Effector CD4-positive, alpha-beta T cell (primary cell): Measurements from ENCODE around the gene DPM3.
"Not testable (repeated sequence)": the region's sequence is repeated elsewhere in the genome, so short reads cannot be mapped to it uniquely, and the experiment has no call there.

Experiments
- DNase-seq: peaks from one replicate; pipeline ENCODE4 v3.0.0-alpha.2; 2020

DPM3 gene

DNA sequence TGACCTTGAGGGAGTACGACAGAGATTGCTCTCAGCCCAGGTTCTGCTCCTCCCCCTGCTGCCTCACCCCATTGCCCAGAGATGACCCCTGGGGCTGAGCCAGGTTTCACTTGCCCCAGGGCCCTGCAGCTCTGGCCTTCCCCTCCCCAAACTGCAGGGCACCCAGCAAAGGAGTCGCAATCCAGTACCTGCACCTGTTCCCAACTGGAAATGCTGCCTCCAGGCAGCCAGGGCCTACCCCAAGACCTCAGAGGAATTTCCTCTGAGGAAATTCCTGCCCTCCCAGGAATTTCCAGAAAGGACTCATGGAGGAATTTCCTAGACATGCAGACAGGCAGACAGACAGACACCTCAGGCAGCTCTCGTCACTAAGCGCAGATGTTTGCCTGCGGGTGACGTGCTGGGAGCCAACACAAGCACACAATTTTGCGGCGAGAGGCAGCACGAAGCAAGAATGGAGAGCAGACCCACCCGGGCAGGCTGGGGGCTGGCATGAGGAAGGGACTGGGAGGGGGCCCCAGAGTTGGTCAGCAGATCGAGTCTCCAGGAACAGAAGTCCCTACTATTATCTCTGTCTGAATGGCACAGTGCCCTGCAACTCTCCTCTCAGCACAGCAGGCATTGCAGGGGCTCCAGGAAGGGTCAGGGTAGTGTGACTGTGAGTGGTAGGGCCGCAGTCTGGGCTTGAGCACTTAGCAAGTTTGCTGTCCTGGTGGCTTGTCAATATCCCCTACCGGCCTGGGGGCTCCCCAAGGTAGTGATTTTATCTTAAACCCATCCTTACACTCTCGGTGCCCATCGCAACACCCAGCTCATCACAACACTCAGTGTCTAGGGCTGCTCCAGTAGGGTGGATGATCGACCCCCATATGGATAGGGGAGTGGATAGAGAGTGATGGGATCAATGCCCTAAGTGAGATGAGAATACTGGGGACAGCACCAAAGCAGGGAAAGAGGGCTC, 15.5 kb downstream of the DPM3 start:
- no peak for DNase-seq

DNA sequence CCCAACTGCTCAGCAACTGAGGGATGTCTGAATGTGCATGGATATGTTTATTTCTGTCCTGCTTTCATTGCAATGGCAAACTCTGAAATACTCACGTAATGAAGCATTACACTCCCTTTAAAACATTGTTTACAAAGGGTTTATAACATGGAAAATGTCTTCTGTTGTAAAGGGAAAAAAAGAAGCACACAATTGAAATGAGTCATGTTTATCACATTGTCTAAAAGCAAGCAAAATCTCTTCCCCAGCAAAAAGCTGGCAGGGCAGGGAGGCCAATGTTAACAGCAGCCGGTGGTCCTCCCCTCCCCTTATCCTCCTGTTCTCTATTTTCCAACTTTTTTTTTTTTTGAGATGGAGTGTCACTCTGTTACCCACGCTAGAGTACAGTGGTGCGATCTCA, 16.5 kb downstream of the DPM3 start:
- DNase-seq: no peak

DNA sequence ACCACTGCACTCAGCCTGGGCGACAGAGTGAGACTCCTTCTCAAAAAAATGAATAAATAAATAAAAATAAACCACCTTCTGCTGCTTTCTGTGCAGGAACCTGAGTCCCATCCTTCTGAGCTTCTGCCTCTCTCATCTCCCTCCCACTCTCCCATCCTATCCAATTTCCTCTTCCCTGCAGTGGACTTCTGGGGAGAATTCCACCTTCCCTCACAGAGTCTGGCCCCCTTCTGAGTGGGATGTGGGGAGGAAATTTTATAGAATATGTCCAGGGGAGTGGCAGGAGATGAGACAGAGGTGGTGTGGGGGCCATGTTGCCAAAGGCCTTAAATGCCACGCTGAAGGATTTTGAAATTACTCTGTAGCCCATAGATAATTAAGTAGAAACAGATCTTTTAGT, 18.0 kb downstream of the DPM3 start:
- no peak for DNase-seq

DNA sequence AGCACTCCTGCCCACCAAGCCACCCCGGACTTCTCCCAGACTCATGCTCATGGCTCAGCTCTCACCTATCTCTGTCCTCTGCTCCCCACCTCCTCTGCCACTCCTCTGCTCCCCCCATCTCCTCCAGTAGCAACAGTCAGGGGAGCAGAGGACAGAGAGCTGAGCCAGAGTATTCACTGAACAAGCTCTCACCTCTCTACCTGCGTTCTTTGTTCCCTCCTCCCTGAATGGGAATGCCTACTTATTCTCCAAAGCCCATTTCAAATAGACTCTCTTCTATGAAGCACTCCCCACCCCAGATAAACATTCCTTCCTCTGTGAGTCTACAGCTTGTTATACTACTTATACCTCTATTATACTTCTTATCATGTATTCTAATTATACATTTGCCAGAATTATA, 19.1 kb downstream of the DPM3 start:
- DNase-seq: no peak

DNA sequence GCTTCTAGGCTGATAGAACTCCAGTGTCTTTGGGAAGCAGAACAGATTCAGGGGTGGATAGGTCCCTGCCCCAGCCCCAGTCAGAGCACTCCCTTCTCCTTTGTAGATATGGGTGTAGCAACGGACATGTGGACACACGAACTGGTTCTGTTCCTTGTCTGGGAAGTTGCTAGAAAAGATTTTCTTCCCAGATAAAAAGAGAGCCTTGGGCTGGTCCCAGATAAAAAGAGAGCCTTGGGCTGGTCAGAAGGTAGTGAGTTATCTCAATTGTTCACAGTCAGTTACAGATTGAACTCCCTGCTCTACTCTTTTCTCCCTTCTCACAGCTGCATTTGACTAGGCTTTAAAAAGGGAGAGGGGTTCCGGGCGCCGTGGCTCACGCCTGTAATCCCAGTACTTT, 20.1 kb downstream of the DPM3 start:
- DNase-seq: no peak

DNA sequence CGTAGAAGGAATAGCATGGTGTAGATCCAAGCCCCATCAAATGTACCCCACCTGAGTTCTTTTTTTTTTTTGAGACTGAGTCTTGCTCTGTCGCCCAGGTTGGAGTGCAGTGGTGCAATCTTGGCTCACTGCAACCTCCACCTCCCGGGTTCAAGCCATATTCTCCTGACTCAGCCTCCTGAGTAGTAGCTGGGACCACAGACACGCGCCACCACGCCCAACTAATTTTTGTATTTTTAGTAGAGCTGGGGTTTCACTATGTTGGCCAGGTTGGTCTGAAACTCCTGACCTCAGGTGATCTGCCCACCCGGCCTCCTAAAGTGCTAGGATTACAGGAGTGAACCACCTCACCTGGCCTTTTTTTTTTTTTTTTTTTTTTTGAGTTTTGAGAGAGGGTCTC, 22.2 kb downstream of the DPM3 start:
- DNase-seq: not testable (repeated sequence)

DNA sequence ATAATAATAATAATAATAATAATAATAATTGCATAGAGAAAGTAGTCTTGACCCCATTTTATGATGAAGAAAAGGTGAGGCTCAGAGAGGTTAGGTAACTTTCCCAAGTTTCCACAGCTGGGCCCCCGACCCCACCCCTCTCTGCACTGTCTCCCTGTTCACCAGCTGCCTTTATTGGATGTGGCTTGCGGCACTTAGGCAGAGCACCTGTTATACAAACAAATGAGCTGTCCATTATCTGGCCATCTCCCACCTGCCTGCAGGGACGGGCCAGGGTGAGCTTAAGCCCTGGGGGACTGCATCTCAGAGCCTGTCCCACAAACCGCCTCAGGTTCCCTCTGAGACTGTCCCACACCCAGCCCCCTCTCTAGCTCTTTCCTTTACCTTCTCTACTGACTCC, 22.7 kb downstream of the DPM3 start:
- no peak for DNase-seq

DNA sequence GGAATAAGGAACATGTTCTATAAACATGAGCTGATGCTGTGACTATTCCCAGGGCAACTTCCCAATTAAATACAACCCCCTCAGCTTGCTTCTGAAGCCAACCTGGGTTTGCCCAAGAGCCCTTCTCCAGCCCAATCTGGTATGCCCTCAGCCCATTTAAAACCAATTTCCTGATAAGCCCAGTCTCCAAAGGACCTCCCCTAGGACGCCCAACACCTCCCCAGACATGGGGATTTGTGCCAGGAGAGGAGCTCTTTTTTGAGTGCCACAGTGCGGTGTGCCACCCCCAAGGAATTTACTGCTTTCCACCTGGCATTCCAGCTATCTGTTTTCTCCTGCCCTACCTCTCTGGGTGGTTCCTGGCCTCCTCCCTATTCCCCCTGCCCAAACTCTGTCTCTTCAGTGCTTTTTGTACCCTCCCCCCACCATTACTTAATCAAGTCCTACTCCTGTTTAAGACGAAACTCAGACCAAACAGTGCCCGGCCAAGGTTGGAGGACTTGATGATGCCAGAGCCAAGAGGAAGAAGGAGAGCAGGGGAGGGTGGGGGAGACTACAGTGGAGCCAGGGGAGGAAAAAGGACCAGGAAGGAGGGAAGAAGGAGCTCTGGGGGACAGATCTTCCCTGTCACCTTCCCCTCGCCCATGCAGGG, 24.1 kb downstream of the DPM3 start:
- DNase-seq: no peak

DNA sequence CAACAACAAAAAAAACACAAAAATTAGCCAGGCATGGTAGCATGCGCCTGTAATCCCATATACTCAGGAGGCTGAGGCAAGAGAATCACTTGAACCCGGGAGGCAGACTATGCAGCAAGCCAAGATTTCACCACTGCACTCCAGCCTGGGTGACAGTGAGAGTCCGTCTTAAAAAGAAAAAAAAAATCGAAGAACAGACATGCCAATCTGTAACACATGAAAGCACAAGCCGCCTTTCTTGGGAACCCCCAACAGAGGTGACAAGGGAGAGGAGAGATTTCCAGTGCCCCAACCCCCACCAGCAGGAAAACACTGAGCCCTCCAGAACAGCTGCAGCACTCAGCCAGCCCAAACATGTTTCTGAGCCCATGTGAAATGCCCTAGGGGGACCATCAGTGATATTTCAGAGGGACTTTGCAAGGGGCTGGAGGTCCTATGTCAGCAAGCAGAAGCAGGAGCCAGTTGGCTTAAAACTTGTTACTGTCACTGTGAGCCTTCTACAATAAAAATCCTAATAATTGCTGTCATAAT, 26.8 kb downstream of the DPM3 start:
- DNase-seq: no peak

DNA sequence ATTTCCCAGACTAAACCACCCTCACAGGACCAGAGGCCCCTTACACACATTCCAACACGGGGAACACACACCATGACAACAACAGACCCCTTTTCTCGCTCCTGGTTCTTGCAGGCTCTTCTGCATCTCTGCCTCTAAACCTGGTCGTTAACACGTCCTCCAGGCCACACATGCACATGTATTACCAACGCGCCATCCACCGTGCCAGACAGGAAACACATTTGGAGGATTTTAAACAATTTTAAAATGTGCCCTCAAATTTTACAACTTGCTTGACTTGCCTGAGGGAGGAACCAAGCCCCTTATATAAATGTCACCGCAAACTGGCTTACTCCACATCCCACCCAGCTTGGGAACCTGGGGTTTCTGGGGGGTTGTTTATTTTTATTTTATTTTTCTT, 29.5 kb downstream of the DPM3 start:
- DNase-seq: no peak

DNA sequence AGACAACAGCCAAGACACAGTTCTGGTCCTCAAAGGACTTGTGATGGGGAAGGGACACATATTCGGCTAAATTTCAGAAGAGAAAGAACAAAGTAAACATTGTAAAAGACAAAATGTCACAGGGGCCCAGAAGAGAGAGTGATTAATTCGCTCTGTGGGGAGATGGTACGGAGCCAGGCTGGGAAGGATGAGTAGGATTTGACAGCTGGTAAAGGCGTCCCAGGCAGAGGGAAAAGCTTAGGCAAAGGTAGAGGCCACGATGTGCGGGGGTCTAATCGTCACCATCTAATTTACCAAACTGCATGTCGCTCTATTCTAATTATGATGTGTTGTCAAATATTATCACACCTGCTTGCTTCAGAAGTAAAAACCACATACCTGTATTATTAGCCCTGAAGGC, 29.9 kb downstream of the DPM3 start:
- no peak for DNase-seq

DNA sequence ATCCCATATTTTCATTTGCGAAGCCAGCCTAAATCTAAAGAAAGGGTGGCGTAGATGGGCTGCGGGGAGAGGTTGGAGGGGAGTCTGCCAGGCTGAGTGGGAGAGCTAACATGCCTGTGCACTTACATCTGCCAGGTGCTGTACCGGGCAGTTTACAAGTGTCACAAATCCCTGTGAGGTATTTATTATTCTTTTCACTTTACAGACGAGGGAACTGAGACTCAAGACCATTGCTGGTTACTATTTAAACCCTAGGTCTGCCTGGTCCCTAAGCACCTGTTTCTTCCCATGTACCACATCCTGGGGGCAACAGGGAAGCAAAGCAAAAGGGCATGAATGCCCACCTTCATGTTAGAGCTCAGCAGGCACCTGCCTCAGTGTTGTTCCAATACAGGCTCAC, 32.0 kb downstream of the DPM3 start:
- DNase-seq: no peak

DNA sequence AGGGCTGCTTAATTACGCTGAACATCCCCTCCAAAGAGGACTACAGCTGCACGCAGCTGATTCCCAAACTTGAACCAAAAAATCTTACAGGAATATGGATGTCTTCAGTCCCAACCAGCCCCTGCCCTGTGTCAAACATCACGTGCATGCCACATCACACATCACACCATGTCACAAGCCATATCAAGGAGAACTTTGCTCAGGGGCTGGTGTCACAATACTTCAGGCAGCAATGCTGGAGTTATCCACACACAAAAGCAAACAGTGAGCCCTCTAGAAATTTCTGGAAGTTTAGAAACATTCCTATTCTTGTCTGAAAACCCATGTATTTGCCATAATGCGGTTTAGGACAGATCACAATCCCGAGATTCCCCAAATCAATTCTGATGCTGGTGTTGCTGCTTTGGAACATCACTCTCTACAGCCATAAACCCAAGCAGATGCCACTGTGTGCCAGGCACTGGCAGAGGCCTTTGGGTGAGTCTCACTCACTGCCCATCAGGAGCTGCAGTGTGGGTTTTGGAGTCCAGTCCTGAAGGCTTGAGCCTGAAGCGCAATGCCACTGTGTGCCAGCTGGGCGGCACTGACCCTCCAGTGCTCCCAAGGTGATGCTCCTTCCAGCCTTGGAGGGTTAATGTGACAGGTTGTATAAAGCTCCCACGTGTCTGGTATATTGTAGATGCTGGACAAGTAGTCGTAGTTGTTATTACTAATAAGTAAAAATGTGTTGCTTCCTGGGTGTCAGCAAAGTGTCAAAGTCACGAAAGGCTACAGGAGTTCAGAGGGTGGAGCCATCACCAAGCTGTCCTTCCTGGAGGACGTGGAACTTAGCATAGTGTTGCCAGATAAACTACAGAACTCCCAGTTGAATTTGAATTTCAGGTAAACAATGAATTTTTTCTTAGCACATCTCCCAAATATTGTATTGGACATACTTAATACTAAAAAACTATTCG, 32.7 kb downstream of the DPM3 start:
- no peak for DNase-seq

DNA sequence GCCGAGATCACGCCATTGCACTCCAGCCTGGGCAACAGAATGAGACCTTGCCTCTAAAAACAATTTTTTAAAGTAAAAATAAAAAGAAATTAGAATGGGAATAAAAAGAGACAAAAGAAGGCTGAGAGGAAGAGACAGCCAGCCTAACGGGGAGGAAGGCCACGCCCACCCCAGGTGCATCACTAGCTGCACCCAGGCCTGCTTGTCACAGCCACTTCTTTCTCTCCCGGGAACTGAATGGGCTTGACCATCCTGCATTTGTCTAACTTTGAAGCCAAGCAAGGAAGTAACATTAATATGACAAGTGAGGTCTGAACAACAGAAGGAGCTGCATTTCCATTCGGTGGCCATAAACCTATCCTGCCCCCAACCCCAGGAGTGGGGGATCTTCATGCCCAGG, 33.5 kb downstream of the DPM3 start:
- DNase-seq: no peak

DNA sequence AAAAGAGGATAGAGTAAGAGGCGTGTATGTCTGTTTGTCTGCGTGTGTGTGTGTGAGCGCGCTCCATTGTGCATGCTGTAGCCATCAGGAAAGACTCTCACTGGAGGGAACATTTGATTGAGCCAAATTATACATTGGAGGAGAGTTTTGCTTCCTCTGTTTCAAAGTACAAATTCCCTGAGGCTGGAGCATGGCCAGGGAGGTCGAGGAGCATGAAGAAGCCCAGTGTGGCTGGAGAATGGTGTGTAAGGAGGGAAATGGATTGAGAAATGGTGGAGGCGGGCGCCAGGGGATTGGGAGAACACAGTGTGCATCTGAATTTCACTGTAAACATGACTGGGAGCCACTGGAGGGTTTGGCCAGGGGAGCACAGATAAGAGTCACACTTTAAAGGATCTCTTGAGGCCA, 34.7 kb downstream of the DPM3 start:
- DNase-seq: no peak

DNA sequence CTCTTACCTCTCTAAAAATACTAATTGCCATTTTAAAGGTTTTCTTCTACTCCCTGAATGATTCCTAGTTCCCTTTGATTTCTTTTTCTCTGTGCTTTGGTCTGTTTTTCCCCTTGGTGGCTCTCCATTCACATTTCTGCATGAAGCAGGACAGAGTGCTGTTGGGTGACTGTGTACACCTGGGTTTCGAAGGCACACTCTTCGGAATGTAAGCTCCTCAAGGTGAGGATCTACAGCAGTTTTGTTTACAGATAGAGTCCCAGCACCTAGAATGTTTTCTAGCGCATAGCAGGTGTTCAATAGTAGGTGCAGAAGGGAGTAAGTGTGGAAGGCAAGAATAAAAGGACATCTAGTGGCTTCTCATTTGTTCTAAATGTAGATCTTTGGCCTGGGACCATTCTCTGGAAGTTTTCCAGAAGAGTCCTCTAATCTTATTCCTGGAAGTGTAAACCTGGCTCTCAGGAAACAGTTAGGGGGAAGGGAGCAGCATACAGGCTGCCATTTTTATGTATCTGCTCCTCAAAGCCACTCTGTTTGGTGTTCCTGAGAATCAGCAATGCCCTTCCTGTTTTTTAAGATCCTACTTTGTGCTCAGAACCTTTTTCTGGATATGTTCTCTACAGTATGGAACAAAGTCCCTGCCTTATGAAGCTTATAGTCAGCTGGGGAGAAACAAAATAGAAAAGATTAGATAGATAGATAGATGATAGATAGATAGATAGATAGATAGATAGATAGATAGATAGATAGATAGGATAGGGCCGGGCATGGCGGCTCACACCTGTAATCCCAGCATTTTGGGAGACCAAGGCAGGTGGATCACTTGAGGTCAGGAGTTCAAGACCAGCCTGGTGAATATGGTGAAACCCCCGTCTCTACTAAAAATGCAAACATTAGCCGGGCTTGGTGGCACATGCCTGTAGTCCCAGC, 35.5 kb downstream of the DPM3 start:
- DNase-seq: no peak

DNA sequence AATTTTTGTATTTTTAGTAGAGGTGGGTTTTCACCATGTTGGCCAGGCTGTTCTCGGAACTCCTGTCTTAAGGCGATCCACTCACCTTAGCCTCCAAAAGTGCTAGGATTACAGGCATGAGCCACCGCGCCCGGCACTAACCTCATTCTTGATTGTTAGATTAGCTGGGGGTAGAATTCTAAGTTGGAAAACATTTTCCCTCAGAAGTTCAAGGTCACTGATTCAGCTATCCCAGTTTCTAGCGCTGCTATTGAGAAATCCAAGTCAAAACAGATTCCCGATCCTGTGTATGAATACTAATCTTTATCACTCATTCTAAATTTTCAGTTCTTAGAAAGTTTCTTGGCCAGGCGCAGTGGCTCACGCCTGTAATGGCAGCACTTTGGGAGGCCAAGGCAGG, 37.0 kb downstream of the DPM3 start:
- no peak for DNase-seq

DNA sequence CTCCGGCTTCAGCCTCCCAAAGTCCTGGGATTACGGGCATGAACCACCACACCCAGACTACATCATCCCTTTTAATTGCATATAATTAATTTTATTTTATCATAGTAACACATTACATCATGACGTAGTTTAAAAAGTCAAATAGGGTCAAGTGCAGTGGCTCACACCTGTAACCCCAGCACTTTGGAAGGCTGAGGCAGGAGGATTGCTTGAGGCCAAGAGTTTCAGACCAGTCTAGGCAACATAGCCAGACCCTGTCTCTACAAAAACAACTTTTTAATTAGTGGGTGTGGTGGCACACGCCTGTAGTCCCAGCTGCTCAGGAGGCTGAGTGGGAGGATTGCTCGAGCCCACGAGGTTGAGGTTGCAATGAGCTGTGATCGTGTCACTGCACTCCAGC, 41.0 kb downstream of the DPM3 start:
- DNase-seq: no peak

DNA sequence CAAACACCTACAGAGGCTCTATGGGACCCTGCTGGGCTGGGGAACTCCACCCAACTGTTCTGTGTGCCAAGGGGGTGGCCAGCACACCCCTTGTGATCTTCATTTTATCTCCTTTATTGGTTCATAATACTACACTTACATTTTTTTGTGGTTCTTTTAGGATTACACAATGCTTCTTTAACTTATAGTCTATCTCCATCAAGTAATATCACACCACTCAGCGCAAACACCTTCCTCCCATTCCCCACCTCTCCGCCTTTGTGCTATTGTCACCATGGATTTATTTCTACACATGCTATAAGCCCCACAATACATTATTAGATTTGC, 45.7 kb downstream of the DPM3 start:
- no peak for DNase-seq

DNA sequence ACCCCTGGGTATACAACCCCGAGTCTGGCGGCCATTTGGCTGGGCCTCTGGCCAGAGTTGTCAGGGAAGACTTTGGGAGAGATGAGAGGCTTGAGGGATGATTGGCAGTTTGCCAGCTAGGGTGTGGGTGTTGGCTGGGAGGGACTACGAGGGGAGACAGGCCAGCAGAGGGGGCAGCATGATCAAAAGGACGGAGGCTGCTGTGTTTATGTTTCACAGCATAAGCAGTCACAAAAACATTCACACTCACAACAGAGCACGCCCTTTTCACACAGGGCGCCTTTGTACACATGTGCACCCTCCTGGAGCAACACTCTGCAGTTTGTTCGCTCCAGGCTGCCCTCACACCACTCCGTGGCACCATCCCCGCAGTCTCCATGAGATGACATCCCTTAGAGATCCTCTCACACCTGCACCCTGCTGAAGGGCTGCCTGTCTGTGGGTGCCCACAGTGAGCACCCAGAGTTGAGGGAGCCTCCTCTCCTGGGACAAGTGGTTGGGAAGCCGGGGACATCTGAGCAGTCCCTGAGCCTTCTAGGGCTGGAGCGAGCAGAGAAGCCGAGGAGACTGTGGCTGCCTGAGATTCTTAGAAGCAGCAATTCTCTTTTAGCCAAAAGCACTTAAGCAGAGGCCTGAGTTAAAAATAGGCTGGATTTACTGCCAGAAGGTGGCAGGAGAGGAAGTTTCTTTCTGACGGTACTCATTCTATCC, 46.3 kb downstream of the DPM3 start:
- DNase-seq: no peak

DNA sequence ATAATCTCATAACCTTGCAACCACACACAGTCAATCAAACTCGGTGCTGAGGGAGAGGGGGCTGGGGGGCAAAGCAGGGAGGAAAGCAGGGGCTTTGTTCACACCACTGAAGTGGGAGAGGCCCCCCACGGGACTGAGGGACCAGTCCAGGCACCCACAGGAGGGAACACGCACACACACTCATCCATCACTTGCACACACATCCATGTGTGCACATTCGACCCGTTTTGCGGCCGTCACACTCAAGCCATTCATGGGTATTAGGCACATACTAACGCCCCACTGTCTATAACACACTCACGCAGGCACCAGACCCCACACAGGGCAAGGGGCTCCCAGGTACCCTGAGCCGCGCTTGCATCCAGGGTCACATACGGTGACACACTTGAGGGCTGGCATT, 47.7 kb downstream of the DPM3 start:
- no peak for DNase-seq
